Esophagus squamous epithelium (tissue), 4 donors: ENCODE results near the gene DUXB.

Experiments used
- CTCF ChIP-seq, 6 experiments: fragments of 450-650 bp in 4 of 6; fragments of 200-600 bp in 2 of 6; sonication (generic) in 2 of 6; IDR thresholded peaks; one replicate each; pipeline ENCODE4 v1.5.1; 2016 to 2019; ENCODE audit warnings: antibody characterized with exemption in 6 of 6, mild to moderate bottlenecking in 4 of 6, moderate library complexity in 4 of 6
- POLR2A ChIP-seq, 4 donors: fragments of 450-650 bp; IDR thresholded peaks; one replicate each; pipeline ENCODE4 v1.6.1; 2017; ENCODE audit warnings: antibody characterized with exemption in 4 of 4, mild to moderate bottlenecking in 4 of 4, moderate library complexity in 3 of 4

DNA sequence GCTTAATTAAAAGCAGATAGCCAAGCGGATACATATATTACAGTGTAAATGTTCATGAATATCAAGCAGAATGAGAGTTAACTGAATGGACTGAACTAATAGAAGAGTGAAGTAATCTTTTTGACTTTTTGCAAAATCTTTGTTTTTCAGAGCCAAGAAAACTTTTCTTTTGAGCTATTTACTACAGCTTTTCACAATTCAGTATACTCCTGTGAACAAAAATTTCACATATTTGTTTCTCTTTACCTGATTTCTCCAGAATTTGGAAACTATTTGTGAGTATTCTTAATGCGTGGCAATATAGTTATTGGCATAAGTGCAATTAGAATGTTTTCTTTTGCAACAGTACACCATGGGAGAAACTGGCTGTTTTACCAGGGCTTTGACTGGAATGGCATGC, 9.1 kb upstream of the DUXB start:
- TF ChIP-seq POLR2A (IDR thresholded peaks at IDR 0.05) (no peak), CTCF (IDR thresholded peaks at IDR 0.05) (no peak)
